Activated CD4-positive, alpha-beta T cell treated with anti-CD3 and anti-CD28 coated beads, Interleukin-2, amount 50 U/mL, for 24 hours (primary cell): ENCODE data around the gene PRDM12.

Source experiments
- DNase-seq, 2 donors: peaks; one replicate each; pipeline ENCODE4 v3.0.0-alpha.2; 2020; ENCODE audit warnings: low read depth in 1 of 2, low spot score in 1 of 2

PRDM12 gene

DNA sequence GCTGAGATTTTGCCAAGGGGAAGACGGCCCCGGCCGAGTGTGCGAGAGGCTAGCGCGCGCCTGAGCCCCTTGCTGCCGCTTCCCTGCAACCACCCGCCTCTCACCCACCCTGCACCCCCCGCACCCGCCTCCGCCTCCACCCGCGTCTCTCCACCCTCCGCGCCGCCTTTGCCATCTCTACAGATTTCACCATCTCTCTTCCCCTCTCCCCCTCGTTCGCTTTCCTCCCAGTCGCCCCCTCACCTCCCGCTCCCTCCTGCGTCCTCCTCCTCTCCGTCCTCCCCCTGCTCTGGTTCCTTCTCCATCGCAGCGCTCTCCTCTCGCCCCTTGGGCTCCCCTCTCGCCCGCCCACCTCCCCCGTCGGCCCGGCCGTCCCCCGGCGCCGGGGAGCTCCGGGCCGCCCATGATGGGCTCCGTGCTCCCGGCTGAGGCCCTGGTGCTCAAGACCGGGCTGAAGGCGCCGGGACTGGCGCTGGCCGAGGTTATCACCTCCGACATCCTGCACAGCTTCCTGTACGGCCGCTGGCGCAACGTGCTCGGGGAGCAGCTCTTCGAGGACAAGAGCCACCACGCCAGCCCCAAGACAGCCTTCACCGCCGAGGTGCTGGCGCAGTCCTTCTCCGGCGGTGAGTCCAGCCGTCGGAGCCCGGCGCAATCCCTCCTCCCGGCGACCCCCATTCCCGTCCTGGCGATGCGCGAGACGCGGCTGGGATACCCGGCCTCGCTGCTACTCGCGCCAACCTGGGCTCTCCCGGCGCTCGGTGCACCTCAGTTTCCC is at the start of gene PRDM12:
PRDM12 (plus strand) TSS at position 344 of the 778 bp plus-strand sequence; CDS start at position 404, 60 bp downstream.
- no peak for DNase-seq

DNA sequence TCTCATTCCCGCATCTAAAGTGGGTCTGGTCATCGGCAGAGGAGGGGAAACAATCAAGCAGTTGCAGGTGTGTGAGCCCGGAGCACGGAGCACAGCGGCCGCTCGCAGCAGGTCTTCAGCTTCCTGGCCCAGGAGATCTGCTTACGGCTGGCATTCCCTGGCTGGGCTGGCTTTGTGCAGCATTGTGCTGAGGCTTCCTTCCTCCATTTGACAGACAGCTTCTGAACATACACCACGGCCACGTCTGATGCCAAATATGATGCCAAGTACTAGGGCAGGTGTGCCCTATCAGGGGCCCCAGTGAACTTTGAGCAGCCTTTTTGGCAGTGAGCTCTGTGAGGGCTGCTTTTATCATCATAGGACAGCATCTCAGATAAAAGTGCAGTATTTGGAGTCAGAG is 47.9 kb upstream of the PRDM12 start:
- DNase-seq: no peak

DNA sequence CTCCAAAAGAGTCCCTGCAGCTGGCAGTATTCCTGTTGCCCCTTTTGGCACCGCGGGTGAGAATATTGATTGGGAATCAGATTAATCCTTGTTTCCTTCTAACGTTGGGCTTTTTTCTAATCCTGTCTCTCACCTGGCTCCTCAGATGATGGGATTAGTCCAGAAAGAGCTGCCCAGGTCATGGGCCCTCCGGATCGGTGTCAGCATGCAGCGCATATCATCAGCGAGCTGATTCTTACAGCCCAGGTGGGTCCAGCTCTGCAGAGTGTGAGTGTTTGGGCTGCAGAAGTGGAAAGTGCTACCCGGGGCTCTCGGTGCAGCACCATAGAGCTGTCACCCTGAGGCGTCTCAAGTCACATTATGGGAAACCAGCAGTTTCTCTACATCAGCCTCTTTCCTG is 40.9 kb upstream of the PRDM12 start:
- no peak for DNase-seq

DNA sequence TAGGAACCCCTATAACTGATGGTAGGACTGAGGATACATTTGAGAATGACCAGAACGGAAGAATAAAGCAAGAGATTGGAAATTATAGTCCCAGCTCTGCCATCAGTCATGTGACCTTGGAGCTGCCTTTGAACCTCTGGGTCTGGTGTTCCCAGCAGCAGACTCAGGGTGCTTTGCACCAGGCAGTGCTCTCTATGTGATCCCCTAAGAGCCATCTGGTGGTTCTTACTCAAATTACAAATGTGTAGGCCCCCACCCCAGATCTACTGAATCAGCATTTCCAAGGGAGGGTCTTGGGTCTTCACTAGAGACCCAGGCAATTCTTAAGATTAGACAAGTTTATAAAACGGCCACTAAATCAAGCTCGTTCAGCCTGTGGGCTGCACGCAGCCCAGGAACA is 40.2 kb upstream of the PRDM12 start:
- no peak for DNase-seq

DNA sequence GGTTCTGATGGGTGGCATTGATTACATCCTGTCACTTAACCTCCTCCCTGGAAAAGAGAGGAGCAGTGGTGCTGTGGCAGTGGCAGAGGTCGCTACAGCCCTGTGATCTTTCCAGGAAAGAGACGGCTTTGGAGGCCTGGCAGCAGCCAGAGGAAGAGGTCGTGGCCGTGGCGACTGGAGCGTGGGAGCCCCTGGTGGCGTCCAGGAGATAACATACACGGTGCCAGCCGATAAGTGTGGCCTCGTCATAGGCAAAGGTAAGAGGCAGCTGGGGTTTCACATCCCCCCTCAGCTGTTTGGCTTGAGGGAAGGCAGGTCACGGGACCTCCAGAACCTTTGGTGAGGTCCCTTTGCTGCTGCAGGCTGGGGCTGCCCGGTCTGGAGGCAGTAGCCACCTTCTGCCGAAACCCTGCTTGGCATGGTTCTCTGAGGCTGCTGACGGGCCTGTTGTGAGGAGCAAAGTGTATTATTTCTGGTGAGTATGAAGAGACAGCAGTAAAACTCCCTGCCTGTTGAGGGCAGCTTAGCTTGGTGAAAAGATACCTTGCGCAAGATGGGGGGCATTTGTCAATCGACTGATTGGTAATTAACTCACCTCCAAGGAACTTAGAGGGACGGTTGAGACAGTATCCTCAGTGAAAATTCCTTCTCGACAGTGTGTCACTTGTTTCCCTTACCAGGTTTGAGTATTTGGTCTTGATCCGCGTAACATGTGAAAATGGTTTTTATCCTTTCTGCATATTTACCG is 38.0 kb upstream of the PRDM12 start:
- no peak for DNase-seq

DNA sequence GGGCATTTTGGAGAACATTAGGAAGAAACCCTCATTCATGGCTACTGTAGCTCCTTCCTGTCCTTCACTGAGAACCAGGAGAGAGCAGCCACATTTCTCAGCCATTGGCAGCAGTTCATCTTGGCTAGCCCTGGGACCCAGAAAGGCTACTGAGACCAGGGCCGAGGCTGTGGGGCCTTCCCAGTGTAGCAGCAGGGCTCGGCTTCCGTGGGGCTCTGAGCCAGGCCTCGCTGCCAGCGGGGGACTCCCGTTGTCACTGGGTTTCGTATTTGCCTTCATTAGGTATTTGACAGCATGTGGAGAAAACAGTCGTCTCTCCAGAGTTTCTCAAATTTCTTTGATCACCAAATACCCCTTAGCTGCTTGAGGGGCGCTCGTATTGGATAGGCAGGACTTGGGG is 37.3 kb upstream of the PRDM12 start:
- no peak for DNase-seq

DNA sequence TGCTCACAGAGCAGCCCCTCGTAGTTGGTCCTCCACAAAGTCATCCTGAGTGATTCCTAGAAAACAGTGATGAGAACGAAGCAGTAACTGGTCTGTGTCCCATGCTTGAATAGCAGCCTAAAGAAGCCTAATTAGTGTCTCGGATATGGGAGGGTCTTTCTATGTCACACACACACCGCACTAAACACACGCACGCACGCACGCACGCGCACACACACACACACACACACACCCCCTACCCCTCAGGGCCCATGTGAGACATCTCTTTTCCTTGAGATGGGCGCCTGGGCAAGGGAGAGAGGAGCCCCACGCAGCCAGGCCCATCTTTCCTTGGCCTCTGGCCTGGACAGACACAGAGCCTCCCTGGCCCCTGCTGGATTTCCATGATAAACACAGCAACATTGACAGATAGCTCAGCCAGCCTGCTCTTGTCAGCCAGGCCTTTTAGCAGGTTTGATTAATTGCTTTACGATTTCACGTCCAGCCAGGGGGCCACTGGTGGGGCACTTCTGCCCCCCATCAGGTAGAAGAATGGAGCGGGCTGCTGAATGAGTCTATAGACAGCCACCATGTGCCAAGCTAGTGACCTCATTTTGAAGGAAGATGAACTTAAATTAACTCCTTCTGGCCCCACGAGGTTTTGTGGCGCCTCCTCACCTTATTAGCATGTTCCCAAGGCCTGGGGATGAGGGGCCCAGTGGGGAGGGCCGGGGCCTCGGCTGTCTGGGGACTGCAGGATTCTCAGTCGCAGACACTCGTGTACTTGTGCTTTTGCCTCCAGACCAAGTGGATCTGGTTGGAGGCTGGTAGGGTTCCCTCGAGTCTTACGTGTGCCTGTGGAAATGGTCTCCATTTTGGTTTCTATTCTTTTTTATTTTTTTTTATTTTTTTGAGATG is 36.2 kb upstream of the PRDM12 start:
- DNase-seq: no peak

DNA sequence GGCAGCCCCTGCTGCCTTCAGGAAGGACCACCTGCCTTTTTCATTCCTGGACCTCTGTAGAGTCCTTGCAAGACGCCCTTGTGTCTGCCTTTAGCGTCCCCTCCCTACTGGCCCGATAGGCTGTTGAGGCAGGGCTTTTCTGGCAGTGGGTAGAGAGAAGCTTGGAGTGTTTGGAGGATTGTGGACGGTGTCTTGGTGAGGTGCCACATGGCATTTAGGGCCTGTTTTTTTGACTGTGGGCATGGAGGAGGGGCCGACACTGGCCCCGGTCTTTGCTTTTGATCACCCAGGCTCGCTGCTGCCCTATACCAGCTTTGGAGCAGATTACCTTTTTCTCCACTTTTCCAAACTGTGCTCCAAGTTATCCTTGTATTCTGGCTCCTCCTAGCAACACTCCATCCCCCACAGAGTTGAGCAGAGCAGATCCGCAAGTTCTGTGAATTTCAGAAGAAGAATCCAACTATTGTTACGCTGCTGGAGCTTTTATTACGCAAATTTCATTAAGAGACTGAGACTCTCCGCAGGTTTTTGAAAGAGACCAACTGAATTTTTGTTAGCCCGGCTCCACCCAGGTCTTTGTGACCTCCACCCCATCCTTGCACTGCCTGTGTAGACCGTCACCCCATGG is 34.8 kb upstream of the PRDM12 start:
- DNase-seq: no peak

DNA sequence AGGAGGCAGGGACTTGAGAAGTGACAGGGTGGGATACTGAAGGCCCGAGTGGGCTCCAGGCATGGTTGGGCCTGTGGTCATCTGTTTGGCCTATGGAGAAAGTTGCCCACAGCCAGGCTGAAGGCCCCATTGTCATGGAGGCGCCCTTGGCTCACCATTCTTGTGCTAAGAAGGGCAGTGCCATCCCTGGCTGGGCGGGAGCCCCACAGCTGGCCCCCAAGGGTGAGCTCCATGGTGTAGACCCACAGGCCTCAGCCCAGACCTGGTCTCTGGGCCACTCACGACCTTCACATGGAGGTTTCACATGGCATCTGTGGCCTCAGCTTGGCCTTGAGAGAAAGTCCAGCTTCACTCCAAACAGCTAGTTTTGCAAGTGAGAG is 34.3 kb upstream of the PRDM12 start:
- no peak for DNase-seq

DNA sequence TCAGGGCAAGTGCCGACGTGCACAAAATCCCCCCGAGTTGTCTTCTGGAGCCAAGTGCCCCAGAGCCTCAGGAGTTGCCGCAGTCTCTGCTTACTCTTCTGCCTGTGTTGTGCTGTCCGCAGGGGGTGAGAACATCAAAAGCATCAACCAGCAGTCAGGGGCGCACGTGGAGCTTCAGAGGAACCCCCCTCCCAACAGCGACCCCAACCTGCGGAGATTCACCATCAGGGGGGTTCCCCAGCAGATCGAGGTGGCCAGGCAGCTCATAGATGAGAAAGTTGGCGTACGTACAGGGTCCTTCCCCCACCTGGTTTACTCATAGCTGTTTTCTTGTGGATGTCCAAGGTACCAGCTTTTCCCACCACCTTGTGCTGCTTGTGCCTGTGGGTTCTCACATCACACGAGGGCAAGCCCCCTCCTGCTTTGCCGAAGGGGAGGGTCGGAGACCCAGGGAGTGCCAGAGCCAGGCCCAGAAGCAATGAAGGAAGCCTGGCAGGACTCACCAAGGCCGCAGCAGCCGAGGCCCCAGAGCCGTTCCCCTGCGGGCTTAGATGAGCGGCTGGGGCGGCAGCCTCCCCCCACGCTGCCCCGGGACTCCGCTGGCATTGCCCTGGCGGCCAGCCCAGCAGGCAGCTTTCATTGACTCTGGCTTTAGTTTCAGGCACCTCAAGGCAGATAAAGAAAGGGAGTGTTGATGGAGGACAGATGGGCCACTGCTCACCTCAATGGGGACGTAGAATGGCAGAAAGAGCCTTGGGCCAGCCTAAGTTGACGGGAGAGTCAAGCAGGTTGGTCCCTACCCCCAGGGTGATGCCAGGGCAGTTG is 33.7 kb upstream of the PRDM12 start:
- no peak for DNase-seq

DNA sequence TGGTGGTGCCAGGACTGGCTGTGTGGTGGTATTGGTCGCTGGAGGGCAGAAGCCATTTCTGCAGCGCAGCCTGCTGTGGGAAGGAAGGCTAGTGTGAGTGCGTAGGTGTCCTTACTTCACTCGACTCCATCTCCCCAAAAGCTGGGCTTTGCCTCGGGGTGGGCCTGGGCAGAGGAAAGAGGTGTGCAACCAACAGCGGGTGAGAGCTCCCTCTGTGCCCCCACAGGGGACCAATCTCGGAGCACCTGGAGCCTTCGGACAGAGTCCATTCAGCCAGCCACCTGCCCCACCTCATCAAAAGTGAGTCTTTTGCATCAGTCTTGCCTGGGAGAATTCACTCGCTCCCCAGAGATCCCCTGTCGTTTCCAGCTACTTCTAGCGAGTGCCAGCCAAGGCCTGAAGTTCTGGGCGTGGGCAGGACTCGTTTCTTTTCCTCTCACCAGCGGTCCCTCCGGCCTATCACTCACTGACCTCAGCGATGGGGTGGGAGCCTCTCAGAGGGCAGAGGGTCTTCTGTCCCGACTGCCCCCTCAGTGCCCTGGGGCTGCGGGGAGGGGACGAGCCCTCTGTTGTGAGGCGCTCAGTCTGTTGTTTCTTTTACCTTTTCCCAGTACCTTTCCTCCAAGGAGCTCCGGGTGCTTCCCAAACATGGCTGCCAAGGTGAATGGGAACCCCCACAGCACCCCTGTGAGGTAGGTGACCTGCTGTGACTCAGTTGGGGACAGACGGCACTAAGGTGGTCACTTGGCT is 32.9 kb upstream of the PRDM12 start:
- no peak for DNase-seq

DNA sequence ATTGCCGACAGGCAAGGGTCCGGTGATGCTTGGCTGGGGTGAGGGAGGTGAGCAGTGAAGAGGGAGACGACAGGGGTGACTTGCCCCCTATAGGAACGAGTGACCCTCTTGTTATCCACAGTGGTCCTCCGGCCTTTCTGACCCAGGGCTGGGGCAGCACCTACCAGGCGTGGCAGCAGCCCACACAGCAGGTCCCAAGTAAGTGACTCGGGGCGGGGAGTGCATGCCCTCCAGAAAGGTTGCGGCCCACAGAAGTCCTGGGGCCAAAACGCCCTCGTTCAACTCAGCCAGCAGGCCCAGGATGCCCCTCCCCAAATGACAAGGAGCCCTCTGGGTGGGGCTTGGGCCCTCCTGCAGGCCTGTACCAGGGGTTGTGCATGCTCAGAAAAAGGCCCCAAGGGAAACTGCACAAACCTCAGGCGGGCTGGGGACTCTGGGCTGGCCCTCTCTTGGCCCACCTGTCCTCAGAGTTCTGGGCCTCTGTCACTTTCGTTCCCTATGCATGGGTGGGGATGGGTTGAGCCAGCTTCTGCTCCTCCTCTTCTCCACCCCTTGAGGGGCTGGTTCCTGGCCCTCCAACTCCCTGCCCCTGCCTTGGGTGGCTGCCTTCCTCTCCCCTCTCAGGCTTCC is 32.2 kb upstream of the PRDM12 start:
- no peak for DNase-seq

DNA sequence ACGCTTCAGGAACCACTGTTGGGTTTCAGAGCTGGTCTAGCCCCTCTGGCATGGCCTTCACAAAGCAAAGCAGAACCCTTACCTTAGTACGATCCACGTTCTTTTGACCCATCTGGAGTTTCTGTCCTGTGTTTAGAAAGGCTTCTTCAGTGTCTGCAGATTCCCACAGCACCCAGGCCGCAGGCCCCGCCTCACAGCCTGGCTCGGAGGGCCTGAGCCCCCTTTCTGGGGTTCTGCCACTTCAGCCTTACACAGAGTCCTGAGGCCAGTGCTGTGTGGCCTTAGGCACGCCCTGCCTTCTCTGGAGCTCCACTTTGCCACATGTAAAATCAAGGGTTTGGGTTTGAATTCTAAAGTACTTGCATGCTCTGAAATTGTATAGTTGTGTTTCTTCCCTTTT is 31.6 kb upstream of the PRDM12 start:
- no peak for DNase-seq

DNA sequence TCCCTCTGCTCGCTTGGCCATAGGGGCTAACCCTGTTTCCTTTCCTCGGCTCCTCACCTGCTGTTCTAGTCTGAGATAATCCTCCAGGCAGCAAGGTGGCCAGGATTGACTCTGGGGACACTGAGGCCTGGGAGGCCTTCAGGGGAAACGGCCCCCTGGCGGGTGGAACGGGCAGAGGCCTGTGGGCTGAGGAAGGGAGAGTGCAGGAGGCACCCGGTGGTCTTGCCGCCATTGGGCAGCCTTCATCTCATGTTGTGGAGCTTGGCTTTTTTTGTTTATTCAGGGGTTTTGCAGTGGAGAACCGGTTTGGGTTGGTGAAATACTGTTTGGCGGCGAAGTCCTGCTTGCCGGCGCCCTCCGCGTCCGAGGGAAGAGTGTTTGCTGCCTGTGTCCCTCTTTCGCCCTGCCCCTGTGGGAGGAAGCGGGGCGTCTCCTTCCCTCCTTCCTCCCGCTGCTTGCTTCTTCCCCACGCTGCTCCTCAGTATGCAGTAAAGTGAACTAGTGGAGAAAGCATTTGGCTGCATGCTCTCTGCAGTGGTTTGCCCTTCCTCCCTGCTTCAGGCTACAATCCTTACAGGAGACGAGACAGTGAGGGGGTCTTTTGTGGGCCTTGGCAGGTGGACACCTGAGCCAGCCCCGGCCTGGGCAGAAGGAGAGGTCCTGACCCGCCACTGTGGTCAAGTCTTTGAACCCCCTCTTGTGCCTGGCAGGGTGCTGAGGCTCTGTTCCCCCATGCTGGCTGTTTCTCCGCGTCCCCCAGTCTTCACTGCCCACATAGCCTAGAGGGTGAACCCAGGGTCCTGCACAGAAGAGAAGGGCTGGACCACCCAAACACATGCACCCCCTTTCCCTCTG is 30.8 kb upstream of the PRDM12 start:
- no peak for DNase-seq

DNA sequence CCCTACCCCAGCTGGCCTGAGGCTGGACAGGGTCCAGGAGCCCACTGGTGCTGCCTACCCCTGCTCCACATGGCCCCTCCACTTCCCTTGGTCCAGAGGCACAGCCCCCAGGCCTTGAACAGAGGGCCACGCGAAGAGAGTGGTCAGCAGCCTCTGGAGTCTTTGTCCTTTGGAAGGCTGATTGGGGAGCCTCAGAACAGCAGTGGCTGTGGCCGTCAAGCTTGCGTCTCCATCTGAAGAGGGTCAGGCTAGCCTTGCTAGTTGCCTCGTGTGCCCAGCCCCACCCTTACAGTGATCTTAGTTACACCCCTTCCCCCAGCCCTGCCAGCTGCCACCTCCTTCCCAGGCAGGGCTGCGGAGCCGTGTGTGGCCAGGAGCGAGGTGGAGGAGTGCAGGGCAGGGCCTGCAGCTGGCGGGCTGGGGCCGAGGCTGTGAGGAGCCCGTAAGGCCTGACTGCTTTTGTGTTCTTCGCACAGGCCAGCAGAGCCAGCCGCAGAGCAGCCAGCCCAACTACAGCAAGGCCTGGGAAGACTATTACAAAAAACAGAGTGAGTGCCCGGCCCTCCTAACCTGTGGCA is 30.1 kb upstream of the PRDM12 start:
- no peak for DNase-seq

DNA sequence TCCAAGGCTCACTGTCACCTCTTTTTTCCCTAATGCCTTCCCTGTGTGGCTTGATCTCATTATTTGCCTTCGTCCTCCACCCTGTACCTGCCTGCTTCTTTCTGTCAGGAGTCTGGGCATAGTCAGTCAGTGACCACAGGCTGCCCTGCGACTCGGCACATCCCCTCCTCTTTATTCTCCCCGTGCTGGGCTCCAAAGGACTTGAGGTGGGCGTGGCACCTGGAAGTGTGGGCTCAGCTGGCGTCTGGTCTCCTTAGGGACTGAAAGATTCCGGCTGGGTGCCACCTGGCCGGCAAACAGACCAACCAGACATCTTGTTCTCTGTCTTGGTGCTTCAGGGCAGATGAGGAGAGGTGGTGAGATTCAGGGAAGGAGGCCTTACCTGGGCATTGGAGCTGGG is 29.6 kb upstream of the PRDM12 start:
- no peak for DNase-seq

DNA sequence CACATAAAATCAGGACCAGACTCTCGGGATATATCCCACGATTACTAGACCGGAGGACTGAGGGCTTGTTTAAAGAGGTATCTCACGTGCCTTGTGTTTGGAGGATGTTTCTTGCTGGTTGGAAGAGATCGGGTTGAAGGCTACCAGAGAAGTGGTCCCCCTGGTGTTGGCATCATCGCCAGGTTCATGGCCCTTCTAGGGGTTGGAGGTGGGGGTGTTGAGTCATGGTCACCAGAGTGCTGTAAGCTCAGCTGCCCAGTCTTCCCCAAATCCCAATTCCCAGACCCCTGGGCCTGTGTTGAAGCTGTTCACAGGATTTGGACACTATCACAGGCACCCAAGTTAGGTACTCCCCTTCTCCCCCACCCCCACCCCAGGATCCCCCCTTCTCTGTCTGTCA is 29.1 kb upstream of the PRDM12 start:
- DNase-seq: no peak
